T1000 (cell line): ENCODE measurements around the gene MYO16.

Experiments
- DNase-seq: peaks from one replicate; lab custom pipeline; 2025; ENCODE audit warnings: mixed read lengths; lab: John Stamatoyannopoulos, UW

Gene MYO16

GRCh38 chr13:108663710-108664109 is 34.3 kb downstream of the MYO16 start:
- DNase-seq, result no peak

GRCh38 chr13:108667205-108667604 is 37.8 kb downstream of the MYO16 start:
- DNase-seq, result no peak

- no peak for DNase-seq
These were observed 40.0 kb downstream of the MYO16 start for GRCh38 chr13:108669381-108669780.

- no peak for DNase-seq
These were observed 44.9 kb downstream of the MYO16 start for GRCh38 chr13:108674346-108674745.

GRCh38 chr13:108674771-108675170 is 45.4 kb downstream of the MYO16 start:
- DNase-seq, result no peak

GRCh38 chr13:108676620-108677019 is 47.2 kb downstream of the MYO16 start:
- DNase-seq, result no peak

- DNase-seq, result no peak
These were observed 48.4 kb downstream of the MYO16 start for GRCh38 chr13:108677806-108678205.

GRCh38 chr13:108680011-108680410 is 50.6 kb downstream of the MYO16 start:
- no peak for DNase-seq

- DNase-seq, result no peak
These were observed 52.7 kb downstream of the MYO16 start for GRCh38 chr13:108681986-108682575.

GRCh38 chr13:108682714-108683113 is 53.3 kb downstream of the MYO16 start:
- no peak for DNase-seq

GRCh38 chr13:108686027-108686426 is 56.6 kb downstream of the MYO16 start:
- no peak for DNase-seq

- DNase-seq, result no peak
These were observed 61.3 kb downstream of the MYO16 start for GRCh38 chr13:108690726-108691125.

GRCh38 chr13:108700422-108701170 is 71.2 kb downstream of the MYO16 start:
- DNase-seq, result peak; percentile 39

- no peak for DNase-seq
These were observed 72.8 kb downstream of the MYO16 start for GRCh38 chr13:108702171-108702570.

- no peak for DNase-seq
These were observed 75.6 kb downstream of the MYO16 start for GRCh38 chr13:108705031-108705430.

- DNase-seq, result no peak
These were observed 78.2 kb downstream of the MYO16 start for GRCh38 chr13:108707584-108707983.

- no peak for DNase-seq
These were observed 79.5 kb downstream of the MYO16 start for GRCh38 chr13:108708921-108709320.

GRCh38 chr13:108711386-108711785 is 82.0 kb downstream of the MYO16 start:
- no peak for DNase-seq

- DNase-seq, result no peak
These were observed 96.1 kb downstream of the MYO16 start for GRCh38 chr13:108725471-108725870.

GRCh38 chr13:108728370-108728769 is 99.0 kb downstream of the MYO16 start:
- no peak for DNase-seq

GRCh38 chr13:108733022-108733560 is 103.7 kb downstream of the MYO16 start:
- DNase-seq, result no peak

- no peak for DNase-seq
These were observed 105.3 kb downstream of the MYO16 start for GRCh38 chr13:108734676-108735075.

- no peak for DNase-seq
These were observed 112.5 kb downstream of the MYO16 start for GRCh38 chr13:108741930-108742329.
